ENCODE measurements around the gene CCDC184.

GRCh38 chr12:48183091-48183875, at the start of gene CCDC184:
- TF ChIP-seq CTCF (IDR thresholded peaks at IDR 0.05; ENCODE audit: low read length): peak; percentile 60
- TF ChIP-seq EZH2 (IDR thresholded peaks at IDR 0.05; ENCODE audit: borderline replicate concordance, low read length): no peak
